VCaP (cell line): ENCODE data around the gene SH3TC1.

Source experiments
- H3K27ac ChIP-seq: fragments of 450-650 bp; 2 replicates; pipeline ENCODE4 v1.5.1; 2017
- CTCF ChIP-seq: fragments of 450-650 bp; conservative IDR thresholded peaks from 2 replicates; pipeline ENCODE4 v1.5.1; 2017; ENCODE audit warnings: mild to moderate bottlenecking, moderate library complexity

The SH3TC1 gene

GRCh38 chr4:8224267-8224974 is 25.3 kb downstream of the SH3TC1 start:
- TF ChIP-seq CTCF, result no peak

GRCh38 chr4:8224975-8225625 is 26.0 kb downstream of the SH3TC1 start:
- H3K27ac ChIP-seq, result peak overlapping the region; percentile 64
- TF ChIP-seq CTCF, result no peak

More at GRCh38 chr4:8224267-8224974, 25.3 kb downstream of the SH3TC1 start:
- H3K27ac ChIP-seq, result no peak overlapping the region; the same call in 1 of the 2 replicates

- H3K27ac ChIP-seq, result peak overlapping the region; percentile 64
- no peak for TF ChIP-seq CTCF
Measured at GRCh38 chr4:8225706-8226443, 26.8 kb downstream of the SH3TC1 start.

GRCh38 chr4:8227201-8227770 is 28.2 kb downstream of the SH3TC1 start:
- H3K27ac ChIP-seq, result no peak overlapping the region; the same call in 1 of the 2 replicates
- TF ChIP-seq CTCF, result no peak

- no peak overlapping the region for H3K27ac ChIP-seq
- TF ChIP-seq CTCF, result no peak
Measured at GRCh38 chr4:8227771-8228318, 28.8 kb downstream of the SH3TC1 start.

- no peak for TF ChIP-seq CTCF
- no peak overlapping the region for H3K27ac ChIP-seq
Measured at GRCh38 chr4:8228319-8229250, 29.5 kb downstream of the SH3TC1 start.
